Lower lobe of right lung (tissue), 2 donors: ENCODE data around the gene SERPINB1. TPM values are rescaled to one million over a fixed set of nuclear protein-coding genes. Genes with fewer than 3 reads are reported as not detected.

Source experiments
- ATAC-seq, 2 donors: fragments of 200-7000 bp; cut with Tn5 transposase; one replicate each; pipeline ENCODE4 v1.9.1; 2020 to 2022; ENCODE audit warnings: mild to moderate bottlenecking in 2 of 2, moderate library complexity in 2 of 2
- DNase-seq: peaks from one replicate; pipeline ENCODE4 v3.0.0-alpha.2; 2020
- H3K27ac ChIP-seq: fragments of 200-600 bp; one replicate; pipeline ENCODE4 v1.8.0; 2022
- H3K27me3 ChIP-seq: fragments of 200-600 bp; one replicate; pipeline ENCODE4 v1.8.0; 2022; ENCODE audit warnings: low read depth
- H3K36me3 ChIP-seq: fragments of 200-600 bp; one replicate; pipeline ENCODE4 v1.8.0; 2022; ENCODE audit warnings: mild to moderate bottlenecking
- H3K4me1 ChIP-seq: fragments of 200-600 bp; one replicate; pipeline ENCODE4 v1.8.0; 2022
- H3K4me3 ChIP-seq: fragments of 200-600 bp; one replicate; pipeline ENCODE4 v1.8.0; 2022; ENCODE audit warnings: mild to moderate bottlenecking
- H3K9me3 ChIP-seq: fragments of 200-600 bp; one replicate; pipeline ENCODE4 v1.8.0; 2022
- intact Hi-C: fragments of 100-400 bp; cut with DNase I; formaldehyde crosslinking; loops from one replicate; pipeline ENCODE4 v1.11.0; 2022
- microRNA-seq: library from miRNA; unstranded; fragments of <30 nt; microRNA quantifications from one replicate; pipeline ENCODE4 v1.2.0, GENCODE V29; 2020; ENCODE audit warnings: borderline number of aligned reads
- total RNA-seq: library from RNA; stranded (reverse); fragmentation: NEBNext Ultra II Directional; extraction: Animal tissue kit (Norgen Biotek cat#: 25700); gene quantifications from one replicate; pipeline ENCODE4 v1.2.1, GENCODE V29; 2021
- TF ChIP-seq, protein P1 (sequence below): fragments of 200-600 bp; IDR thresholded peaks from one replicate; pipeline ENCODE4 v1.8.0; 2022; ENCODE audit warnings: antibody characterized with exemption, mild to moderate bottlenecking
- donor health status: DM: no; HTN: yes; CAD: no; lungs with severe emphysema.

Gene SERPINB1
- total RNA-seq, 1 donor from 2014 or later, result 125 TPM

DNA sequence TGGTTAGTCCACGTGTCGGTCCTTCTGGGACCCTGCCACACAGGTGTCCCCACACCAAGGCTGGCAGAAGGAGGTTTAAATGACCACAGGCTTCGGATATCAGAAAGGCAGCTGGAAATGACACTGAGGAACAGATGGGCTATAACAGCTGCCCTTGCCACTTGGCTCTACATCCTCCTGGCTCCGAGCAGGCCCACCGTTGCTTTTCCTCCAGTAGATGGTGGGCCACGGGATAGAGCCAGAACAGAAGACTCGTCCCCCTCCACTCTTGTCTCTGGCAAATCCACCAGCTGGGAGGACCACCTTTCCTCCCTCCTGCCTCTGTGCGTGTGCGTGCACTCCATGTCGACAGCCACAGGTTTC, 58.9 kb downstream of the SERPINB1 start:
- no peak for DNase-seq
- Histone ChIP-seq H3K9me3 (no peaks in the 10 kb centered on the region), H3K27ac (peak overlapping the region; percentile 6), H3K4me3 (no peak overlapping the region), H3K27me3 (no peaks in the 10 kb centered on the region), H3K36me3 (peaks cover 70% of the 10 kb centered on the region), H3K4me1 (peaks cover 18% of the 10 kb centered on the region)
- intact Hi-C loops, result no loop called here
- ATAC-seq, result no peak
- TF ChIP-seq, protein P1, sequence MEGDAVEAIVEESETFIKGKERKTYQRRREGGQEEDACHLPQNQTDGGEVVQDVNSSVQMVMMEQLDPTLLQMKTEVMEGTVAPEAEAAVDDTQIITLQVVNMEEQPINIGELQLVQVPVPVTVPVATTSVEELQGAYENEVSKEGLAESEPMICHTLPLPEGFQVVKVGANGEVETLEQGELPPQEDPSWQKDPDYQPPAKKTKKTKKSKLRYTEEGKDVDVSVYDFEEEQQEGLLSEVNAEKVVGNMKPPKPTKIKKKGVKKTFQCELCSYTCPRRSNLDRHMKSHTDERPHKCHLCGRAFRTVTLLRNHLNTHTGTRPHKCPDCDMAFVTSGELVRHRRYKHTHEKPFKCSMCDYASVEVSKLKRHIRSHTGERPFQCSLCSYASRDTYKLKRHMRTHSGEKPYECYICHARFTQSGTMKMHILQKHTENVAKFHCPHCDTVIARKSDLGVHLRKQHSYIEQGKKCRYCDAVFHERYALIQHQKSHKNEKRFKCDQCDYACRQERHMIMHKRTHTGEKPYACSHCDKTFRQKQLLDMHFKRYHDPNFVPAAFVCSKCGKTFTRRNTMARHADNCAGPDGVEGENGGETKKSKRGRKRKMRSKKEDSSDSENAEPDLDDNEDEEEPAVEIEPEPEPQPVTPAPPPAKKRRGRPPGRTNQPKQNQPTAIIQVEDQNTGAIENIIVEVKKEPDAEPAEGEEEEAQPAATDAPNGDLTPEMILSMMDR, result no peak

DNA sequence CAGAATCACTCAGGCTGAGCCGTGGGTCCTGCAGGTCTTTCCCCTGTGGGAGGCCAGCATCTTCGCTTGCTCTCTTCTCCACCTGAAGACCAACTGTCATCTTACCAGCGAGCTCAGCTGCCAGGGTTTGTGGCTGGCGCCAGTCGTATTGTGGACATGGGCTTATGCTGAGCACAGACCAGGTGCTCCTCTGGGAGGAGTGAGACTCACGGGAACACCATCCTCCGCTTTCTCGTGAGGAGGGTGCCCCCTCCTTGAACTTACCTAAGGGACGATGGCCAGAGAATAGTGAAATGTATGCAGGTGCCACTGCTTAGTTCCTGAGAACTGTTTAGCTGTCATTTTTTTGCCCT, 59.3 kb downstream of the SERPINB1 start:
- Histone ChIP-seq H3K4me1 (peaks cover 18% of the 10 kb centered on the region), H3K9me3 (no peaks in the 10 kb centered on the region), H3K4me3 (no peak overlapping the region), H3K27me3 (no peaks in the 10 kb centered on the region), H3K27ac (no peak overlapping the region), H3K36me3 (peaks cover 70% of the 10 kb centered on the region)
- intact Hi-C loops, result no loop called here
- TF ChIP-seq, protein P1, result no peak
- ATAC-seq (no peak), DNase-seq (no peak)

Small RNAs within 50 kb of the gene (microRNA-seq; reads per million reads assigned to microRNA genes)
- not detected for gene MIR4645

Other genes starting within 250 kb of the SERPINB1 start
- 0.56 TPM for gene MYLK4, start 90.9 kb downstream of the SERPINB1 start, total RNA-seq
- gene WRNIP1, start 76.5 kb downstream of the SERPINB1 start, total RNA-seq, result 45.1 TPM
- 12.8 TPM for gene SERPINB9, start 61.4 kb upstream of the SERPINB1 start, total RNA-seq
- gene SERPINB6, start 129.7 kb upstream of the SERPINB1 start, total RNA-seq, result 160 TPM
- 22.4 TPM for gene NQO2, start 158.0 kb upstream of the SERPINB1 start, total RNA-seq
- gene RIPK1, start 226.6 kb upstream of the SERPINB1 start, total RNA-seq, result 26.3 TPM